ENCODE measurements around the gene TLCD3B. TPM values are rescaled to one million over a fixed set of nuclear protein-coding genes. Genes with fewer than 3 reads are reported as not detected.
"Not testable (repeated sequence)": the region's sequence is repeated elsewhere in the genome, so short reads cannot be mapped to it uniquely, and the experiment has no call there.

TLCD3B gene
- total RNA-seq, 6 donors from 2014 or later, result 0.14 TPM; not detected in 5

DNA sequence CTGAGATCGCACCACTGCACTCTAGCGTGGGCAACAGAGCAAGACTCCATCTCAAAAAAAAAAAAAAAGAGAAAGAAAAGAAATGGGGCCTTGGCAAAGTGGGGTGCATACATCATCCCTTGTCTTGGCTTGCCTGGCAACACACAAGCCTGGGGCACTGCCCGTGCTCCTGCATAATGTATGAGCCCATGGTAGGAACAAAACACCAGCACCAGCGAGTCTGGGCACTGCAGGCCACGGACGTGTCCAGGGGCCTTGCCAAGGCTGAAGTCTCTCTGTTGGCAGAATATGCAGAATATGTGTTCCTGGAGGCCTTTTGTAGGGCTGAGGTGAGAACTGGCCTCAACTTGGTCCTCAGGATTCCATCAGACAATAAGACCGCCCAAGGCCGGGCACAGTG is 18.8 kb upstream of the TLCD3B start:
- Histone ChIP-seq H3K27ac (no peak overlapping the region), H3K27me3 (no peaks in the 10 kb centered on the region), H3K9me3 (no peaks in the 10 kb centered on the region), H3K4me1 (peaks cover 9 to 21% (median 17%) of the 10 kb centered on the region in 4 donors), H3K4me3 (no peak overlapping the region), H3K36me3 (no peaks in the 10 kb centered on the region)
- ATAC-seq (ENCODE audit: low FRiP score in 2 of 2) (no peak), DNase-seq (no peak)
- 92 to 97% methylated on average over 8 of the region's 8 CpGs for WGBS, 2 donors
- no peak for TF ChIP-seq POLR2A (IDR thresholded peaks at IDR 0.05)
- no peak for TF ChIP-seq POLR2AphosphoS5 (IDR thresholded peaks at IDR 0.05)
- TF ChIP-seq, protein P1, sequence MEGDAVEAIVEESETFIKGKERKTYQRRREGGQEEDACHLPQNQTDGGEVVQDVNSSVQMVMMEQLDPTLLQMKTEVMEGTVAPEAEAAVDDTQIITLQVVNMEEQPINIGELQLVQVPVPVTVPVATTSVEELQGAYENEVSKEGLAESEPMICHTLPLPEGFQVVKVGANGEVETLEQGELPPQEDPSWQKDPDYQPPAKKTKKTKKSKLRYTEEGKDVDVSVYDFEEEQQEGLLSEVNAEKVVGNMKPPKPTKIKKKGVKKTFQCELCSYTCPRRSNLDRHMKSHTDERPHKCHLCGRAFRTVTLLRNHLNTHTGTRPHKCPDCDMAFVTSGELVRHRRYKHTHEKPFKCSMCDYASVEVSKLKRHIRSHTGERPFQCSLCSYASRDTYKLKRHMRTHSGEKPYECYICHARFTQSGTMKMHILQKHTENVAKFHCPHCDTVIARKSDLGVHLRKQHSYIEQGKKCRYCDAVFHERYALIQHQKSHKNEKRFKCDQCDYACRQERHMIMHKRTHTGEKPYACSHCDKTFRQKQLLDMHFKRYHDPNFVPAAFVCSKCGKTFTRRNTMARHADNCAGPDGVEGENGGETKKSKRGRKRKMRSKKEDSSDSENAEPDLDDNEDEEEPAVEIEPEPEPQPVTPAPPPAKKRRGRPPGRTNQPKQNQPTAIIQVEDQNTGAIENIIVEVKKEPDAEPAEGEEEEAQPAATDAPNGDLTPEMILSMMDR (IDR thresholded peaks at IDR 0.05), result no peak
- no peak for TF ChIP-seq EP300 (IDR thresholded peaks at IDR 0.05)

DNA sequence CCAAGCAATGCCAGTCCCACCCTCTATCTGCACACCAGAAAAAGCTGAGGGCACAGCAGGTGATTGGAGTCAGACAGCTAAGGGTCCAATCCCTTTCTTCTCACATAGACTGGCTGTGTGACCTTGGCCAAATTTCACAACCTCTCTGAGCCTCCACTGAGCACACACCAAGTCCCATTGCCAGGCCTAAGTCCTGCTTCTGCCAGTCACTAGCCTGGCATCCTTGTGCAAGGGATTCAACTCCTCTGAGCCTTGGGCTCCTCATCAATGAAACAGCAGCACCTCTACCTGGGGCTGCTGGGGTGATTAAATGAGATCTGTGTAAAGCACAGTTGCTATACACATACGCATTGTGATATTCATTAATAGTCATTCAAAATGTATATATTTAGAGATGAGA is 15.5 kb upstream of the TLCD3B start:
- Histone ChIP-seq H3K4me3 (no peak overlapping the region), H3K27ac (no peak overlapping the region), H3K9me3 (no peaks in the 10 kb centered on the region), H3K36me3 (no peaks in the 10 kb centered on the region), H3K4me1 (no peaks in the 10 kb centered on the region), H3K27me3 (no peaks in the 10 kb centered on the region)
- DNase-seq (no peak), ATAC-seq (ENCODE audit: low FRiP score in 2 of 2) (no peak)
- WGBS, 2 donors, result 95 to 100% methylated on average over 1 of the region's 1 CpG
- TF ChIP-seq EP300 (IDR thresholded peaks at IDR 0.05), result no peak
- TF ChIP-seq, protein P1 (IDR thresholded peaks at IDR 0.05), result no peak
- no peak for TF ChIP-seq POLR2AphosphoS5 (IDR thresholded peaks at IDR 0.05)
- TF ChIP-seq POLR2A (IDR thresholded peaks at IDR 0.05), result no peak

DNA sequence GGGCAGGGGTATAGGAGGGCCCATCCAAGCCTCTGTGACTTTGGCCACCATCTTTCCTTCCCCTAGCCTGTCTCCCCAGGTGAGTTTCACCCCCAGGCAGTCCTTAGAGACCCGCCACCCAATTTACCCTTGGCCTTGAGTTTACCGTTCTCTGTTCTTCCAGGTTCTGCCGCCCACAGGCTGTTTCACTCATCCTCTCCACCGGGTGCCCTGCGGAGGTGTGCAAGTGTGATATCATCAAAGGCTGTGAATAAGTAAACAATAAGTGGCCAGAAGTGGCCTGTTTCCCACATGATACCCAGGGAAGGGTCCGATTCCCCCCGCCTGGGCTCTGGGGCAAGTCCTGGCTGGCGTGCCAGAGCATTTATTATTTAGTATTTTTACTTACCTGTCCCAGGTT is 15.1 kb upstream of the TLCD3B start:
- Histone ChIP-seq H3K27me3 (no peaks in the 10 kb centered on the region), H3K4me3 (no peak overlapping the region), H3K27ac (no peak overlapping the region), H3K9me3 (no peaks in the 10 kb centered on the region), H3K36me3 (no peaks in the 10 kb centered on the region), H3K4me1 (no peaks in the 10 kb centered on the region)
- ATAC-seq (ENCODE audit: low FRiP score in 2 of 2), result no peak
- no peak for DNase-seq
- TF ChIP-seq, protein P1 (IDR thresholded peaks at IDR 0.05), result no peak
- TF ChIP-seq POLR2AphosphoS5 (IDR thresholded peaks at IDR 0.05) (no peak), EP300 (IDR thresholded peaks at IDR 0.05) (no peak), POLR2A (IDR thresholded peaks at IDR 0.05) (no peak)
- WGBS, 2 donors, result 60 to 65% methylated on average over 6 to 8 of the region's 8 CpGs

DNA sequence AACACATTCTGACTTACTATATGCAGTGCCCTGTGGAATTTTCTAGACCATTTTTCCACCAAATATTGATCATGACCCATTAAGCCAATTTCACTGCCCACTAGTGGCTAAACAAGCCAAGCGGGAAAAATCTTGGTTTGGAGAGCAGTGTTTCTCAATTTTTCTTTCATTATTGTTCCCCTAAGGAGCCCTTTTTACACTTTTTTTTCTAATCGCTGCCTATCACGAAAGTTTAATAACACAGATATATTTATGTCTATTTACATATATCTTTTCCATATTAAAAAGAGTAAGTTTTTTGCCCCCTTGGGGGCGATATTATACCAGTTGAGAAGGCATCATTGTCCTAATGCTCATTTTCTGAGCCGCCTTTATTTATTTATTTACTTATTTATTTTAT is 10.8 kb upstream of the TLCD3B start:
- DNase-seq (no peak), ATAC-seq (ENCODE audit: low FRiP score in 2 of 2) (no peak)
- TF ChIP-seq, protein P1 (IDR thresholded peaks at IDR 0.05), result peak in 3 of 6 experiments; percentile 24 to 36 (median 30)
- no peak for TF ChIP-seq EP300 (IDR thresholded peaks at IDR 0.05)
- no peaks in the 10 kb centered on the region for H3K4me1 ChIP-seq
- H3K4me3 ChIP-seq, result no peak overlapping the region
- no peaks in the 10 kb centered on the region for H3K27me3 ChIP-seq
- no peaks in the 10 kb centered on the region for H3K9me3 ChIP-seq
- no peak overlapping the region for H3K27ac ChIP-seq
- 21 to 25% methylated on average over 5 of the region's 5 CpGs for WGBS, 2 donors
- no peaks in the 10 kb centered on the region for H3K36me3 ChIP-seq

DNA sequence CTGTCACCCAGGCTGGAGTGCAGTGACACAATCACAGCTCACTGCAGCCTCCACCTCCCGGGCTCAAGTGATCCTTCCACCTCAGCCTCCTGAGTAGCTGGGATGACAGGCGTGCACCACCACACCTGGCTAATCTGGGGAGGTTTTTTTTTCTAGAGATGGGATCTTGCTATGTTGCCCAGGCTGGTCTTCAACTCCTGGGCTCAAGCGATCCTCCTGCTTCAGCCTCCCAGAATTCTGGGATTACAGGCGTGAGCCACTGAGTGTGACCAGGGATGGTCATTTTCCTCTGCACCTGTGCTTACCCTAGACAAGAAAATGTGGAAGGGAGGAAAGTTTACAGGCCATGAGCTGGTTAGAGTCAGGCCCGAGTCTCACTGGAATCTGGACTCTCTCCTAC is 9.6 kb upstream of the TLCD3B start:
- H3K4me3 ChIP-seq; H3K4me1 ChIP-seq; DNase-seq; H3K27ac ChIP-seq; H3K27me3 ChIP-seq; H3K9me3 ChIP-seq; H3K36me3 ChIP-seq; ATAC-seq (ENCODE audit: low FRiP score in 2 of 2): not testable (repeated sequence)
- WGBS, 2 donors, result 77 to 83% methylated on average over 5 of the region's 5 CpGs

Measured in upper lobe of left lung (tissue), 6 donors.